ENCODE results near the gene OCA2. TPM values are rescaled to one million over a fixed set of nuclear protein-coding genes. Genes with fewer than 3 reads are reported as not detected.

Gene OCA2
- total RNA-seq, 1 experiment from 2014 or later = 0.57 TPM

DNA sequence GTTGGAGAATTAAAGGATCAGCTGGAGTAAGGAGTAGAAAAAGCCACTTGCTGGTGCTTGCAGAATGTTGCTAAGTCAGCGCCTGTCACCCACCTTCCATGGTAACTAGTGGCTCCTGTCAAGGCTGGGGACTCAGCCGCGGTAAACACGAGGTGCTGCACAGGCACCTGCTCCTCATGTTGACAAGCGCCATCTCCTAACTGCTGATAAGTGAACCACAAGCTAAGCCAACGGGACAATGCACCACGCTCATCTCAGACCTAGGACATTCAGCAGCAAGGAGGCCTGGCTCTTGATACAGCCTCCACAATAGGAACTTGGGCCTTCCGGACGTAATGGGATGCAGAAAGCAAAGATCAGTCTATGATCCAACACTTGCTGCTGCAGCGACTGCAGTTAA is 264.4 kb downstream of the OCA2 start:
- no peak overlapping the region for H3K4me3 ChIP-seq (ENCODE audit: low read depth, low read length)
- H3K27me3 ChIP-seq (replicated peaks; ENCODE audit: control insufficient read depth, insufficient read depth, low read length) = no peaks in the 10 kb centered on the region
- ChIA-PET CTCF (no interaction called here), POLR2A (no interaction called here)
- intact Hi-C loops (cut with micrococcal nuclease; ENCODE audit: unreplicated experiment) = no loop called here
- Mint-ChIP-seq H3K9me3 (ENCODE audit: unreplicated experiment) (no peaks in the 10 kb centered on the region), H3K27me3 (ENCODE audit: insufficient read depth, unreplicated experiment) (peaks cover 4% of the 10 kb centered on the region), H3K27ac (ENCODE audit: unreplicated experiment) (no peak overlapping the region), H3K36me3 (ENCODE audit: insufficient read depth, unreplicated experiment) (no peaks in the 10 kb centered on the region), H3K4me1 (ENCODE audit: low read depth, unreplicated experiment) (no peaks in the 10 kb centered on the region), H3K4me3 (ENCODE audit: unreplicated experiment) (no peak overlapping the region)
- no peaks in the 10 kb centered on the region for H3K36me3 ChIP-seq (ENCODE audit: control insufficient read depth, insufficient read depth, low read length)
- BruUV-seq (replicated peaks) = no TSS peak
- DNase-seq = no peak
- H3K4me1 ChIP-seq = no peaks in the 10 kb centered on the region
- TF ChIP-seq, protein P1, sequence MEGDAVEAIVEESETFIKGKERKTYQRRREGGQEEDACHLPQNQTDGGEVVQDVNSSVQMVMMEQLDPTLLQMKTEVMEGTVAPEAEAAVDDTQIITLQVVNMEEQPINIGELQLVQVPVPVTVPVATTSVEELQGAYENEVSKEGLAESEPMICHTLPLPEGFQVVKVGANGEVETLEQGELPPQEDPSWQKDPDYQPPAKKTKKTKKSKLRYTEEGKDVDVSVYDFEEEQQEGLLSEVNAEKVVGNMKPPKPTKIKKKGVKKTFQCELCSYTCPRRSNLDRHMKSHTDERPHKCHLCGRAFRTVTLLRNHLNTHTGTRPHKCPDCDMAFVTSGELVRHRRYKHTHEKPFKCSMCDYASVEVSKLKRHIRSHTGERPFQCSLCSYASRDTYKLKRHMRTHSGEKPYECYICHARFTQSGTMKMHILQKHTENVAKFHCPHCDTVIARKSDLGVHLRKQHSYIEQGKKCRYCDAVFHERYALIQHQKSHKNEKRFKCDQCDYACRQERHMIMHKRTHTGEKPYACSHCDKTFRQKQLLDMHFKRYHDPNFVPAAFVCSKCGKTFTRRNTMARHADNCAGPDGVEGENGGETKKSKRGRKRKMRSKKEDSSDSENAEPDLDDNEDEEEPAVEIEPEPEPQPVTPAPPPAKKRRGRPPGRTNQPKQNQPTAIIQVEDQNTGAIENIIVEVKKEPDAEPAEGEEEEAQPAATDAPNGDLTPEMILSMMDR (IDR thresholded peaks at IDR 0.05; ENCODE audit: insufficient read depth in 1 of 2, low read depth in 1 of 2, low read length in 1 of 2, severe bottlenecking in 1 of 2, unreplicated experiment in 1 of 2) = no peak
- H3K9me3 ChIP-seq = no peaks in the 10 kb centered on the region

DNA sequence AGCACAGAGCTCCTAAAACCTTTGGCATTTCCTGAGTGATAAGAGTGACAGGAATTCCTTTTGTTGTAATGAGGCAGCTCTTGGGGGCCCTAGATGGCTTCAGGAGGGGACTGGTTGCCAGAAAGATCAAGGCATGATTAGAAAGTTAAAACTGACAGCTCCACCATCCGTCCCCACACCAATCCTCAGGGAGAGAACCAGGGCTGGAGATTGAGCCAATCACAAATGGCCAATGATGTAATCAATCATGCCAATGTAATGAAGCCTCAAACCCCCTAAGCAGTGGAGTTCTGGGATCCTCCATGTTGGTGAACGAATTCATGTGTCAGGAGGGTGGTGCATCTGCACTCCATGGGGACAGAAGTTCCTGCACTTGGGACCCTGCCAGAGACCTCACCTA is 265.1 kb downstream of the OCA2 start:
- ChIA-PET CTCF (no interaction called here), POLR2A (no interaction called here)
- intact Hi-C loops (cut with micrococcal nuclease; ENCODE audit: unreplicated experiment) = no loop called here
- TF ChIP-seq, protein P1 (IDR thresholded peaks at IDR 0.05; ENCODE audit: insufficient read depth in 1 of 2, low read depth in 1 of 2, low read length in 1 of 2, severe bottlenecking in 1 of 2, unreplicated experiment in 1 of 2) = no peak
- H3K9me3 ChIP-seq = no peaks in the 10 kb centered on the region
- no peaks in the 10 kb centered on the region for H3K36me3 ChIP-seq (ENCODE audit: control insufficient read depth, insufficient read depth, low read length)
- BruUV-seq (replicated peaks) = no TSS peak
- no peaks in the 10 kb centered on the region for H3K4me1 ChIP-seq
- Mint-ChIP-seq H3K4me1 (ENCODE audit: low read depth, unreplicated experiment) (no peaks in the 10 kb centered on the region), H3K36me3 (ENCODE audit: insufficient read depth, unreplicated experiment) (no peaks in the 10 kb centered on the region), H3K27me3 (ENCODE audit: insufficient read depth, unreplicated experiment) (peaks cover 7% of the 10 kb centered on the region), H3K27ac (ENCODE audit: unreplicated experiment) (no peak overlapping the region), H3K4me3 (ENCODE audit: unreplicated experiment) (no peak overlapping the region), H3K9me3 (ENCODE audit: unreplicated experiment) (no peaks in the 10 kb centered on the region)
- DNase-seq = no peak
- no peaks in the 10 kb centered on the region for H3K27me3 ChIP-seq (replicated peaks; ENCODE audit: control insufficient read depth, insufficient read depth, low read length)
- H3K4me3 ChIP-seq (ENCODE audit: low read depth, low read length) = no peak overlapping the region

DNA sequence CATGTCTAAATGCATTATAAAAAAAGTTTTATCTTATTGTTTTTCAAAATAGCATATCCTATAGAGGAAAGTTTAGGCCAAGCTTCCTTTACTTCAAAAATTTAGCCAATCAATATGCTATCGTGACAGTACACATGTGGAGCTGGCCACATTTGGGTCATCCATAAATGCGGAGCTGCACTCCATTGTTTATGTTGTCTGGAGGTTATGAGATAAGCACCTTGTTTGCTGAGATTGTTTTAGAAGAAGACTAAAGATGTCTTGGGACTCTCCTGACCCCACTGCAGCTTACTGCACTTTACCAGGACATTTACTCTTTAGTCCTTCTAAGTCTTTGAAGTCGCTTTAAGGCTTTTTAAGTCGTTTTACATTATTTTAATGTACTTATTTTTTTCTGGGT is 265.9 kb downstream of the OCA2 start:
- CTCF ChIA-PET = no interaction called here
- H3K4me3 ChIP-seq (ENCODE audit: low read depth, low read length) = no peak overlapping the region
- no peaks in the 10 kb centered on the region for H3K27me3 ChIP-seq (replicated peaks; ENCODE audit: control insufficient read depth, insufficient read depth, low read length)
- no TSS peak for BruUV-seq (replicated peaks)
- Mint-ChIP-seq H3K9me3 (ENCODE audit: unreplicated experiment) (no peaks in the 10 kb centered on the region), H3K27ac (ENCODE audit: unreplicated experiment) (no peak overlapping the region), H3K27me3 (ENCODE audit: insufficient read depth, unreplicated experiment) (peaks cover 8% of the 10 kb centered on the region), H3K4me1 (ENCODE audit: low read depth, unreplicated experiment) (no peaks in the 10 kb centered on the region), H3K36me3 (ENCODE audit: insufficient read depth, unreplicated experiment) (no peaks in the 10 kb centered on the region), H3K4me3 (ENCODE audit: unreplicated experiment) (no peak overlapping the region)
- no peaks in the 10 kb centered on the region for H3K9me3 ChIP-seq
- POLR2A ChIA-PET = no interaction called here
- TF ChIP-seq, protein P1 (IDR thresholded peaks at IDR 0.05; ENCODE audit: insufficient read depth in 1 of 2, low read depth in 1 of 2, low read length in 1 of 2, severe bottlenecking in 1 of 2, unreplicated experiment in 1 of 2) = no peak
- DNase-seq = no peak
- intact Hi-C loops (cut with micrococcal nuclease; ENCODE audit: unreplicated experiment) = no loop called here
- H3K36me3 ChIP-seq (ENCODE audit: control insufficient read depth, insufficient read depth, low read length) = no peaks in the 10 kb centered on the region
- H3K4me1 ChIP-seq = no peaks in the 10 kb centered on the region

All from Caco-2 (cell line).